Activated naive CD4-positive, alpha-beta T cell treated with Interleukin-2 at 50 U/mL for 16 hours (primary cell): ENCODE data around the gene CYP3A7.
"Not testable (repeated sequence)": the region's sequence is repeated elsewhere in the genome, so short reads cannot be mapped to it uniquely, and the experiment has no call there.

Experiments
- DNase-seq: peaks from one replicate; pipeline ENCODE4 v3.0.0-alpha.2; 2020

The CYP3A7 gene

GRCh38 chr7:99665312-99666012, 69.5 kb downstream of the CYP3A7 start:
- DNase-seq = no peak

GRCh38 chr7:99657879-99658278, 77.1 kb downstream of the CYP3A7 start:
- DNase-seq = not testable (repeated sequence)
